SK-N-SH treated with all-trans-retinoic acid at 6 μM for 48 hours (cell line): ENCODE results near the gene AMN.

Source experiments
- ATAC-seq: fragments of 200-7000 bp; cut with Tn5 transposase; 3 replicates; pipeline ENCODE4 v1.9.1; 2020; ENCODE audit warnings: mild to moderate bottlenecking, moderate library complexity
- BACH2 ChIP-seq: fragments of 250-450 bp; sonication (Bioruptor Pico); IDR thresholded peaks from 2 replicates; pipeline ENCODE4 v1.9.0; 2021; ENCODE audit warnings: mild to moderate bottlenecking, borderline replicate concordance
- CSDC2 ChIP-seq: fragments of 250-450 bp; sonication (Bioruptor Pico); IDR thresholded peaks from 2 replicates; pipeline ENCODE4 v1.5.0; 2020; ENCODE audit warnings: mild to moderate bottlenecking, moderate library complexity
- ESRRG ChIP-seq: fragments of 250-450 bp; sonication (Bioruptor Pico); IDR thresholded peaks from 2 replicates; pipeline ENCODE4 v1.6.1; 2021; ENCODE audit warnings: mild to moderate bottlenecking
- ISL1 ChIP-seq: fragments of 250-450 bp; sonication (Bioruptor Pico); IDR thresholded peaks from 2 replicates; pipeline ENCODE4 v2.1.2; 2022; ENCODE audit warnings: mild to moderate bottlenecking, moderate library complexity
- OSR1 ChIP-seq: fragments of 250-450 bp; sonication (Bioruptor Pico); IDR thresholded peaks from 2 replicates; pipeline ENCODE4 v1.8.0; 2022; ENCODE audit warnings: moderate library complexity, mild to moderate bottlenecking, inconsistent platforms
- PPARA ChIP-seq: fragments of 250-450 bp; sonication (Bioruptor Pico); IDR thresholded peaks from 2 replicates; pipeline ENCODE4 v1.5.0; 2020; ENCODE audit warnings: mild to moderate bottlenecking, borderline replicate concordance
- RARB ChIP-seq: fragments of 250-450 bp; sonication (Bioruptor Pico); IDR thresholded peaks from 2 replicates; pipeline ENCODE4 v1.8.0; 2021; ENCODE audit warnings: mild to moderate bottlenecking, moderate library complexity
- SNAI2 ChIP-seq: fragments of 250-450 bp; sonication (Bioruptor Pico); IDR thresholded peaks from 2 replicates; pipeline ENCODE4 v1.5.0; 2020; ENCODE audit warnings: mild to moderate bottlenecking, moderate library complexity
- TCF4 ChIP-seq: fragments of 250-450 bp; sonication (Bioruptor Pico); IDR thresholded peaks from 2 replicates; pipeline ENCODE4 v1.8.0; 2021; ENCODE audit warnings: mild to moderate bottlenecking, moderate library complexity, borderline replicate concordance
- TOX ChIP-seq: fragments of 250-450 bp; sonication (Bioruptor Pico); IDR thresholded peaks from 2 replicates; pipeline ENCODE4 v1.8.0; 2021; ENCODE audit warnings: mild to moderate bottlenecking, moderate library complexity, borderline replicate concordance
- ZC3H10 ChIP-seq: fragments of 250-450 bp; sonication (Bioruptor Pico); IDR thresholded peaks from 2 replicates; pipeline ENCODE4 v1.5.1; 2021; ENCODE audit warnings: mild to moderate bottlenecking, moderate library complexity
- ZFP3 ChIP-seq: fragments of 250-450 bp; sonication (Bioruptor Pico); IDR thresholded peaks from 2 replicates; pipeline ENCODE4 v1.5.0; 2020; ENCODE audit warnings: mild to moderate bottlenecking, moderate library complexity
- ZFP30 ChIP-seq: fragments of 450-650 bp; formaldehyde crosslinking; IDR thresholded peaks from 2 replicates; pipeline ENCODE4 v1.5.0; 2022; ENCODE audit warnings: mild to moderate bottlenecking, moderate library complexity
- ZNF565 ChIP-seq: fragments of 450-650 bp; formaldehyde crosslinking; conservative IDR thresholded peaks from 2 replicates; pipeline ENCODE4 v1.5.0; 2020; ENCODE audit warnings: low read depth, mild to moderate bottlenecking, moderate library complexity
- ZNF70 ChIP-seq: fragments of 450-650 bp; formaldehyde crosslinking; IDR thresholded peaks from 2 replicates; pipeline ENCODE4 v1.5.0; 2020; ENCODE audit warnings: mild to moderate bottlenecking, moderate library complexity
- ZNF8 ChIP-seq: fragments of 450-650 bp; formaldehyde crosslinking; IDR thresholded peaks from 2 replicates; pipeline ENCODE4 v1.5.0; 2020; ENCODE audit warnings: mild to moderate bottlenecking, moderate library complexity
- TF ChIP-seq, protein P1 (sequence below): fragments of 250-450 bp; sonication (Bioruptor Pico); IDR thresholded peaks from 2 replicates; pipeline ENCODE4 v1.5.1; 2021; ENCODE audit warnings: mild to moderate bottlenecking, moderate library complexity
- TF ChIP-seq, protein P2 (sequence below): fragments of 250-450 bp; sonication (Bioruptor Pico); IDR thresholded peaks from 2 replicates; pipeline ENCODE4 v1.8.0; 2021; ENCODE audit warnings: low read depth, mild to moderate bottlenecking, moderate library complexity, borderline replicate concordance
- TF ChIP-seq, protein P3 (sequence below): fragments of 250-450 bp; sonication (Bioruptor Pico); IDR thresholded peaks from 2 replicates; pipeline ENCODE4 v1.8.0; 2020; ENCODE audit warnings: mild to moderate bottlenecking, moderate library complexity, borderline replicate concordance
- TF ChIP-seq, protein P4 (sequence below): fragments of 250-450 bp; sonication (Bioruptor Pico); IDR thresholded peaks from 2 replicates; pipeline ENCODE4 v1.5.0; 2020; ENCODE audit warnings: mild to moderate bottlenecking, moderate library complexity

Gene AMN

DNA sequence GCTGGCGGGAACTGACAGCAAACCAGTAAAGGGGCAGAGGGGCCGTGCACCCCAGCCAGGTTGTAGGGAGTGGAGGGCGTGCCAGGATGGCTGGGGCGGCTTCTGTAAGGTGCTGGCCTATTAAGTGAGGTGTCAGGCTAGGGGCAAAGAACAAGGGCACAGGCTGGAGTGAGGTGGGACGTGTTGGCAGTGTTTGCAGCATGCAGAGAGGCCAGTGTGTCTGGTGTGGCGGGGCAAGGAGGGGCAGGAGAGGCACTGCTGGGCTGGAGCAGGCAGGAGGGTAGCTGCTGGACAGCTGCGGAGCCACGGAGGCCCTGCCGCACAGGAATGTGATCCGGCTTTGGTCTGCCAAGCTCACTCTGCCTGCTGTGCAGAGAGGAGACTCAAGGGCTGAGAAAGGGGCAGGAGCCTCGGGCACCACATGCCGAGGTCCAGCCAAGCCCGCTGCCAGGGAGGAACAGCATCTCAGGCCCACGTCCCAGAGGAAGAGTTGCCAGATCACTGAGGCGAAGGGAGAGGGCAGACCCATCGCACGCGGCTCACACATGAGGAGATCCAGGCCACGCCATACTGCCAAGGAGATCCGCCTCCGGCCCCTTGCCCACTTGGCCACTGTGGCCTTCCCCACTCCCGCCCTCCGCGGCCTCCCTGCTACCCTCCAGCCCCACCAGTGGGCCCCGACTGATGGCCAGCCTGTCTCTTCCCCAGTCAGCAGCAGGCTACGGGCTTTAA lies 46.8 kb downstream of the AMN start:
- no peak for ATAC-seq
- TF ChIP-seq OSR1 (CRISPR knock-in tag) (no peak), SNAI2 (CRISPR knock-in tag) (no peak), ZNF70 (no peak), ESRRG (CRISPR knock-in tag) (no peak), ZNF8 (CRISPR knock-in tag) (no peak), BACH2 (no peak)

DNA sequence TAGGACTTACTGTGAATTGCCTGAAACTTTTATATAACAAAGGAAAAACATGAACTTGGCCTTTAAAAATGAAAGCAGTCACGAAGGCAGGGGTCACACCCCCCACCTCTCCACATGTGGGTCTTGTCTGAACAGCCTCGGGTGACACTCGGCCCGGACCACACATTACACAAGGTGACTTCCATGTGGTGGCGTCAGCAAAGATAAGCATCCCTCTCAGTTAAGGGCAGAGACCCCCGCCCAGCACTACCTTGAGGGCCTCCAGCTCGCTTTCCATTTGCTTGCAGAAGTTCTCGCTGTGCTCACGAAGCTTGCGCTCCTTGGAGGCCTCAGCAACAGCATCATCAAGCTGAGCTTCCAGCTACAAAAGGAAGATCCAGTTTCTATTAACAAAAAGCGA lies 47.4 kb downstream of the AMN start:
- no peak for TF ChIP-seq BACH2
- no peak for ATAC-seq

DNA sequence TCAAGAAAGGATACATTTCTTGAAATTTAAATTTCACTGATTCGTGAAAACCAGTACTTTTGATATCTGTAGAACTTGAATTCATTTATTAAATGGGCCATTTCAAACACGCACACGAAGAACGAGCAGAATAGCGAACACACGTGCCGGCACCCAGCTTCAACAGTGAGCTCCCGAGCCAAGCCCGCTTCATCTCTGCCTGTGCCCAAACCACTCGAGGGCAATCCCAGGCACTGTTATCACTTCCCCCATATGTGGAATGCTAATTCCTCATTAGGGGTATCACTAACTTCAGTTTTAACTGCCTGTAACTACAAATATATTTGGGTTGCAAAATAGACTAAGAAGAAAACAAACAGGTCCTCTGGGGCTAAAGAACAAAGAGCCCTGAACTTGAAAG lies 48.0 kb downstream of the AMN start:
- TF ChIP-seq ZNF70 = no peak
- no peak for TF ChIP-seq ZFP3 (CRISPR knock-in tag)
- TF ChIP-seq, protein P1, sequence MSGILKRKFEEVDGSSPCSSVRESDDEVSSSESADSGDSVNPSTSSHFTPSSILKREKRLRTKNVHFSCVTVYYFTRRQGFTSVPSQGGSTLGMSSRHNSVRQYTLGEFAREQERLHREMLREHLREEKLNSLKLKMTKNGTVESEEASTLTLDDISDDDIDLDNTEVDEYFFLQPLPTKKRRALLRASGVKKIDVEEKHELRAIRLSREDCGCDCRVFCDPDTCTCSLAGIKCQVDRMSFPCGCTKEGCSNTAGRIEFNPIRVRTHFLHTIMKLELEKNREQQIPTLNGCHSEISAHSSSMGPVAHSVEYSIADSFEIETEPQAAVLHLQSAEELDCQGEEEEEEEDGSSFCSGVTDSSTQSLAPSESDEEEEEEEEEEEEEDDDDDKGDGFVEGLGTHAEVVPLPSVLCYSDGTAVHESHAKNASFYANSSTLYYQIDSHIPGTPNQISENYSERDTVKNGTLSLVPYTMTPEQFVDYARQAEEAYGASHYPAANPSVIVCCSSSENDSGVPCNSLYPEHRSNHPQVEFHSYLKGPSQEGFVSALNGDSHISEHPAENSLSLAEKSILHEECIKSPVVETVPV (CRISPR knock-in tag) = no peak
- no peak for TF ChIP-seq BACH2
- TF ChIP-seq TCF4 = no peak
- TF ChIP-seq TOX (CRISPR knock-in tag) = no peak
- TF ChIP-seq ZNF8 (CRISPR knock-in tag) = no peak
- no peak for TF ChIP-seq RARB (CRISPR knock-in tag)
- TF ChIP-seq, protein P2, sequence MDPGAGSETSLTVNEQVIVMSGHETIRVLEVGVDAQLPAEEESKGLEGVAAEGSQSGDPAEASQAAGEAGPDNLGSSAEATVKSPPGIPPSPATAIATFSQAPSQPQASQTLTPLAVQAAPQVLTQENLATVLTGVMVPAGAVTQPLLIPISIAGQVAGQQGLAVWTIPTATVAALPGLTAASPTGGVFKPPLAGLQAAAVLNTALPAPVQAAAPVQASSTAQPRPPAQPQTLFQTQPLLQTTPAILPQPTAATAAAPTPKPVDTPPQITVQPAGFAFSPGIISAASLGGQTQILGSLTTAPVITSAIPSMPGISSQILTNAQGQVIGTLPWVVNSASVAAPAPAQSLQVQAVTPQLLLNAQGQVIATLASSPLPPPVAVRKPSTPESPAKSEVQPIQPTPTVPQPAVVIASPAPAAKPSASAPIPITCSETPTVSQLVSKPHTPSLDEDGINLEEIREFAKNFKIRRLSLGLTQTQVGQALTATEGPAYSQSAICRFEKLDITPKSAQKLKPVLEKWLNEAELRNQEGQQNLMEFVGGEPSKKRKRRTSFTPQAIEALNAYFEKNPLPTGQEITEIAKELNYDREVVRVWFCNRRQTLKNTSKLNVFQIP = no peak
- no peak for TF ChIP-seq ZFP30 (CRISPR knock-in tag)
- no peak for TF ChIP-seq ZNF565 (CRISPR knock-in tag)
- TF ChIP-seq, protein P3, sequence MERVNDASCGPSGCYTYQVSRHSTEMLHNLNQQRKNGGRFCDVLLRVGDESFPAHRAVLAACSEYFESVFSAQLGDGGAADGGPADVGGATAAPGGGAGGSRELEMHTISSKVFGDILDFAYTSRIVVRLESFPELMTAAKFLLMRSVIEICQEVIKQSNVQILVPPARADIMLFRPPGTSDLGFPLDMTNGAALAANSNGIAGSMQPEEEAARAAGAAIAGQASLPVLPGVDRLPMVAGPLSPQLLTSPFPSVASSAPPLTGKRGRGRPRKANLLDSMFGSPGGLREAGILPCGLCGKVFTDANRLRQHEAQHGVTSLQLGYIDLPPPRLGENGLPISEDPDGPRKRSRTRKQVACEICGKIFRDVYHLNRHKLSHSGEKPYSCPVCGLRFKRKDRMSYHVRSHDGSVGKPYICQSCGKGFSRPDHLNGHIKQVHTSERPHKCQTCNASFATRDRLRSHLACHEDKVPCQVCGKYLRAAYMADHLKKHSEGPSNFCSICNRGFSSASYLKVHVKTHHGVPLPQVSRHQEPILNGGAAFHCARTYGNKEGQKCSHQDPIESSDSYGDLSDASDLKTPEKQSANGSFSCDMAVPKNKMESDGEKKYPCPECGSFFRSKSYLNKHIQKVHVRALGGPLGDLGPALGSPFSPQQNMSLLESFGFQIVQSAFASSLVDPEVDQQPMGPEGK (CRISPR knock-in tag) = no peak
- no peak for TF ChIP-seq ZC3H10 (CRISPR knock-in tag)
- TF ChIP-seq OSR1 (CRISPR knock-in tag) = no peak
- TF ChIP-seq CSDC2 = no peak
- TF ChIP-seq ESRRG (CRISPR knock-in tag) = no peak
- no peak for TF ChIP-seq ISL1 (CRISPR knock-in tag)
- TF ChIP-seq PPARA (CRISPR knock-in tag) = no peak
- TF ChIP-seq, protein P4, sequence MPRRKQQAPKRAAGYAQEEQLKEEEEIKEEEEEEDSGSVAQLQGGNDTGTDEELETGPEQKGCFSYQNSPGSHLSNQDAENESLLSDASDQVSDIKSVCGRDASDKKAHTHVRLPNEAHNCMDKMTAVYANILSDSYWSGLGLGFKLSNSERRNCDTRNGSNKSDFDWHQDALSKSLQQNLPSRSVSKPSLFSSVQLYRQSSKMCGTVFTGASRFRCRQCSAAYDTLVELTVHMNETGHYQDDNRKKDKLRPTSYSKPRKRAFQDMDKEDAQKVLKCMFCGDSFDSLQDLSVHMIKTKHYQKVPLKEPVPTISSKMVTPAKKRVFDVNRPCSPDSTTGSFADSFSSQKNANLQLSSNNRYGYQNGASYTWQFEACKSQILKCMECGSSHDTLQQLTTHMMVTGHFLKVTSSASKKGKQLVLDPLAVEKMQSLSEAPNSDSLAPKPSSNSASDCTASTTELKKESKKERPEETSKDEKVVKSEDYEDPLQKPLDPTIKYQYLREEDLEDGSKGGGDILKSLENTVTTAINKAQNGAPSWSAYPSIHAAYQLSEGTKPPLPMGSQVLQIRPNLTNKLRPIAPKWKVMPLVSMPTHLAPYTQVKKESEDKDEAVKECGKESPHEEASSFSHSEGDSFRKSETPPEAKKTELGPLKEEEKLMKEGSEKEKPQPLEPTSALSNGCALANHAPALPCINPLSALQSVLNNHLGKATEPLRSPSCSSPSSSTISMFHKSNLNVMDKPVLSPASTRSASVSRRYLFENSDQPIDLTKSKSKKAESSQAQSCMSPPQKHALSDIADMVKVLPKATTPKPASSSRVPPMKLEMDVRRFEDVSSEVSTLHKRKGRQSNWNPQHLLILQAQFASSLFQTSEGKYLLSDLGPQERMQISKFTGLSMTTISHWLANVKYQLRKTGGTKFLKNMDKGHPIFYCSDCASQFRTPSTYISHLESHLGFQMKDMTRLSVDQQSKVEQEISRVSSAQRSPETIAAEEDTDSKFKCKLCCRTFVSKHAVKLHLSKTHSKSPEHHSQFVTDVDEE (CRISPR knock-in tag) = no peak
- no peak for TF ChIP-seq SNAI2 (CRISPR knock-in tag)
- no peak for ATAC-seq

DNA sequence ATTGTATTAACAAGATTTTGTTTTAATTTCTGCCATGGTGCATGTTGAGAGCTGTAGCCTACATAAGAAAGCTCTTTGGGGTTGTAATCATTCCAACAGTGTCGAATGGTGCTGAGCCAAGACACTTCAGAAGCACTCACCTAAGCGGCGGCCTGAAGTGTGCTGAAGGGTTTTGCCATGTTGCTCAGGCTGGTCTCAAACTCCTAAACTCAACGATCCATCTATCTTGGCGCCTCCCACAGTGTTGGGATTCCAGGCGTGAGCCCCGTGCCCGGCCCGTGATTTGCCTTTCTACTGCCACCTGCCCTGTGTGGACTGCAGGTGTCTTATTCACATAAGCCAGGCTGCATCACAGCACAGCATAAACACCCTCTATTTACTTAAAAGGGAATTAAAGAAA lies 48.9 kb downstream of the AMN start:
- TF ChIP-seq, protein P3 (CRISPR knock-in tag) = no peak
- TF ChIP-seq, protein P1 (CRISPR knock-in tag) = no peak
- TF ChIP-seq ZFP3 (CRISPR knock-in tag) = no peak
- TF ChIP-seq PPARA (CRISPR knock-in tag) = no peak
- ATAC-seq = no peak
